ENCODE measurements around the gene NOL4L.

GRCh38 chr20:32429343-32429742, 155.8 kb downstream of the NOL4L start:
- no peak for TF ChIP-seq POLR2AphosphoS5 (IDR thresholded peaks at IDR 0.05; ENCODE audit: borderline replicate concordance, low read depth, low read length)
- TF ChIP-seq EZH2 (IDR thresholded peaks at IDR 0.05): no peak
